Stimulated activated CD8-positive, alpha-beta memory T cell treated with anti-CD3 and anti-CD28 coated beads, Interleukin-12 subunit alpha, Interleukin-12 subunit beta, amount 100 ng/mL, for 24 hours (primary cell): Measurements from ENCODE around the gene STK11IP.

Source experiments
- DNase-seq: peaks from one replicate; pipeline ENCODE4 v3.0.0-alpha.2; 2020; ENCODE audit errors: extremely low read depth

Gene STK11IP

GRCh38 chr2:219597552-219598307, at the start of gene STK11IP:
STK11IP (plus strand) TSS chr2:219597857; CDS start chr2:219598120, 263 bp downstream.
- peak; percentile 86 for DNase-seq

- DNase-seq, result no peak
Measured at GRCh38 chr2:219548990-219549389, 48.7 kb upstream of the STK11IP start.

- no peak for DNase-seq
Measured at GRCh38 chr2:219549619-219550018, 48.0 kb upstream of the STK11IP start.

GRCh38 chr2:219551441-219552381, 45.9 kb upstream of the STK11IP start:
- DNase-seq, result no peak

GRCh38 chr2:219552382-219553167, 45.1 kb upstream of the STK11IP start:
- DNase-seq, result peak; percentile 60

GRCh38 chr2:219553168-219553417, 44.6 kb upstream of the STK11IP start:
- DNase-seq, result no peak

- no peak for DNase-seq
Measured at GRCh38 chr2:219553463-219553963, 44.1 kb upstream of the STK11IP start.

GRCh38 chr2:219554350-219554749, 43.3 kb upstream of the STK11IP start:
- DNase-seq, result no peak

- no peak for DNase-seq
Measured at GRCh38 chr2:219555956-219556355, 41.7 kb upstream of the STK11IP start.

GRCh38 chr2:219556413-219556812, 41.2 kb upstream of the STK11IP start:
- DNase-seq, result no peak

GRCh38 chr2:219557320-219557719, 40.3 kb upstream of the STK11IP start:
- no peak for DNase-seq

- DNase-seq, result no peak
Measured at GRCh38 chr2:219557791-219558785, 39.6 kb upstream of the STK11IP start.

- no peak for DNase-seq
Measured at GRCh38 chr2:219559156-219559915, 38.3 kb upstream of the STK11IP start.

- DNase-seq, result no peak
Measured at GRCh38 chr2:219560037-219560892, 37.4 kb upstream of the STK11IP start.

- DNase-seq, result no peak
Measured at GRCh38 chr2:219560893-219561178, 36.8 kb upstream of the STK11IP start.

- DNase-seq, result no peak
Measured at GRCh38 chr2:219561179-219562048, 36.2 kb upstream of the STK11IP start.

- DNase-seq, result no peak
Measured at GRCh38 chr2:219562049-219563020, 35.3 kb upstream of the STK11IP start.
